Tibial nerve (tissue), 4 donors: ENCODE measurements around the gene NPR1.
A peak's percentile ranks its signal among the peaks of the same experiment; 100 is the strongest.

Source experiments
- CTCF ChIP-seq, 5 experiments: fragments of 200-600 bp in 3 of 5; fragments of 450-650 bp in 2 of 5; sonication (generic) in 3 of 5; IDR thresholded peaks; one replicate each; pipeline ENCODE4 v1.5.1; 2016 to 2019; ENCODE audit warnings: antibody characterized with exemption in 5 of 5, mild to moderate bottlenecking in 3 of 5, moderate library complexity in 2 of 5
- EP300 ChIP-seq, 2 donors: sonication (generic); formaldehyde crosslinking; IDR thresholded peaks; one replicate each; pipeline ENCODE4 v1.6.1; 2017; ENCODE audit warnings: antibody characterized with exemption in 2 of 2, mild to moderate bottlenecking in 1 of 2
- POLR2A ChIP-seq, 2 donors: fragments of 450-650 bp; IDR thresholded peaks; one replicate each; pipeline ENCODE4 v1.6.1; 2017; ENCODE audit warnings: antibody characterized with exemption in 2 of 2, mild to moderate bottlenecking in 2 of 2, moderate library complexity in 2 of 2

GRCh38 chr1:153658400-153659174, 19.9 kb upstream of the NPR1 start, which contains the start of gene SNAPIN:
- TF ChIP-seq CTCF (IDR thresholded peaks at IDR 0.05) (peak in 4 of 5 experiments; percentile 18 to 58 (median 25)), POLR2A (IDR thresholded peaks at IDR 0.05) (peak in 1 of 2 donors; percentile 65), EP300 (IDR thresholded peaks at IDR 0.05) (peak; percentile 90 to 93)
